Activated T-helper 1 cell treated with anti-CD3 and anti-CD28 coated beads, Interleukin-12 subunit alpha, Interleukin-12 subunit beta, Interleukin-2, Interleukin-4 antibody, amounts not matched to agents 30 ng/mL and 10 ng/mL and 1 ng/mL, durations not matched to agents 14 hours and 24 hours and 36 hours (primary cell): ENCODE measurements around the gene COG2. TPM values are rescaled to one million over a fixed set of nuclear protein-coding genes. Genes with fewer than 3 reads are reported as not detected.
"Not testable (repeated sequence)": the region's sequence is repeated elsewhere in the genome, so short reads cannot be mapped to it uniquely, and the experiment has no call there.

Experiments used
- DNase-seq: peaks from one replicate; pipeline ENCODE4 v3.0.0; 2021; ENCODE audit warnings: low spot score
- H3K27ac Mint-ChIP-seq: one replicate; pipeline ENCODE4 v1.8.0; 2021; ENCODE audit warnings: mild to moderate bottlenecking, mixed read lengths
- H3K27me3 Mint-ChIP-seq: one replicate; pipeline ENCODE4 v1.8.0; 2022; ENCODE audit warnings: mild to moderate bottlenecking, moderate library complexity, mixed read lengths; ENCODE audit not compliant: insufficient read depth
- H3K36me3 Mint-ChIP-seq: one replicate; pipeline ENCODE4 v1.8.0; 2021; ENCODE audit warnings: low read depth, mixed read lengths
- H3K4me1 Mint-ChIP-seq: one replicate; pipeline ENCODE4 v1.8.0; 2021; ENCODE audit warnings: low read depth, mixed read lengths
- H3K4me3 Mint-ChIP-seq: one replicate; pipeline ENCODE4 v1.8.0; 2021; ENCODE audit warnings: mild to moderate bottlenecking, moderate library complexity, mixed read lengths
- H3K9me3 Mint-ChIP-seq: one replicate; pipeline ENCODE4 v1.8.0; 2021; ENCODE audit warnings: mixed read lengths
- intact Hi-C: fragments of 100-400 bp; cut with micrococcal nuclease; formaldehyde crosslinking; loops from one replicate; pipeline ENCODE4 v1.15.1; 2024
- total RNA-seq: library from RNA; stranded (reverse); gene quantifications from 2 replicates; pipeline ENCODE4 v1.2.3, GENCODE V29; 2022

Gene COG2
- total RNA-seq, 1 donor from 2014 or later: 46.4 TPM

DNA sequence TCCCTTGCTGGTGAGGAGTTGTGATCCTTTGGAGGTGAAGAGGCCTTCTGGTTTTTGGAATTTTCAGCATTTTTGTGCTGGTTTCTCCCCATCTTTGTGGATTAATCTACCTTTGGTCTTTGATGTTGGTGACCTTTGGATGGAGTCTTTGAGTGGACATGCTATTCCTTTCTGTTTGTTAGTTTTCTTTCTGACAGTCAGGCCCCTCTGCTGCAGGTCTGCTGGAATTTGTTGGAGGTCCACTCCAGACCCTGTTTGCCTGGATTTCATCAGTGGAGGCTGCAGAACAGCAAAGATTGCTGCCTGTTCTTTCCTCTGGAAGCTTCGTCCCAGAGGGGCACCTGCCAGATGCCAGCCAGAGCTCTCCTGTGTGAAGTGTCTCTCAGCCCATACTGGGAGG is 15.8 kb downstream of the COG2 start:
- DNase-seq, H3K4me3 Mint-ChIP-seq, H3K27me3 Mint-ChIP-seq, H3K27ac Mint-ChIP-seq, H3K4me1 Mint-ChIP-seq, H3K9me3 Mint-ChIP-seq, intact Hi-C loops: not testable (repeated sequence)
- peaks cover 11% of the 10 kb centered on the region for H3K36me3 Mint-ChIP-seq

DNA sequence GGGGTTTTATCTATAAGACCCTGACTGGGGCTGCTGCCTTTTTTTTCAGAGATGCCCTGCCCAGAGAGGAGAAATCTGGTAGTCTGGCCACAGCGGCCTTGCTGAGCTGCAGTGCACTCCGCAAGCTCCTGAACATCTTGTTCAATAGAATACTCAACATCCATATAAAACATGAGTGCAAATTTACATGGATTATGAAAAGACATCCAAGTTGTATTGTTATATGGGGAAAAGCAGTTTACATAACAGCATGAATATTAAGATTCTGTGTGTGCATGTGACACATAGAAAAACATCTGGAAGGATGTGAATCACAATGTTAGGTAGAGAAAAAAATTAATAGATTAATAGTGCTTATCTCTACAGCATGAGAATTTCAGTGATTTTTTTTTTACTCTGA is 16.4 kb downstream of the COG2 start:
- Mint-ChIP-seq H3K4me3 (no peak overlapping the region), H3K9me3 (no peaks in the 10 kb centered on the region), H3K27ac (no peak overlapping the region), H3K4me1 (peaks cover 6% of the 10 kb centered on the region), H3K36me3 (peaks cover 13% of the 10 kb centered on the region), H3K27me3 (no peaks in the 10 kb centered on the region)
- intact Hi-C loops: no loop called here
- no peak for DNase-seq

GRCh38 chr1:230661976-230662375 is 19.7 kb downstream of the COG2 start:
- H3K27me3 Mint-ChIP-seq: no peaks in the 10 kb centered on the region
- peaks cover 27% of the 10 kb centered on the region for H3K36me3 Mint-ChIP-seq
- intact Hi-C loops: no loop called here
- H3K4me1 Mint-ChIP-seq: peaks cover 6% of the 10 kb centered on the region
- no peak overlapping the region for H3K27ac Mint-ChIP-seq
- H3K9me3 Mint-ChIP-seq: no peaks in the 10 kb centered on the region
- H3K4me3 Mint-ChIP-seq: no peak overlapping the region
- no peak for DNase-seq

DNA sequence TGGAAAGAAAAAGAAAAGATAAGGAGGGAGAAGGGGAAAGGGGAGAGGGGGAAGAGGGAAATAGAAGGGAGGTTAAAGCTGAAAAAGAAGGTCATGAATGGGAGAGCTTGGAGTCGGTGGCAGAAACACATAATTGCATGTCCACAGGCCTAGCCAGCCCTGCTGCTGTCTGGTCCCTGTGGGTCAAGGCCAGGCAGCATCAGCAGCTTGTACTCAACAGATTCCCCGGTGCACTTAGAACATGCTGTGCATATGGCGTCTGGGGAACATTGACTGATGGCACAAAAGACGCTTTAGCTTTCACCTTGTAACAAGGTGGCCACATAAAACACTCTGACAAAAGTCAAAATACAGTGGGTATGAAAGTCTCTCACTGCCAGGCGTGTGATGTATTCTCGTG is 25.9 kb downstream of the COG2 start:
- no peak overlapping the region for H3K27ac Mint-ChIP-seq
- H3K27me3 Mint-ChIP-seq: no peaks in the 10 kb centered on the region
- no peak overlapping the region for H3K4me3 Mint-ChIP-seq
- H3K9me3 Mint-ChIP-seq: no peaks in the 10 kb centered on the region
- H3K36me3 Mint-ChIP-seq: peaks cover 37% of the 10 kb centered on the region
- no peak for DNase-seq
- intact Hi-C loops: no loop called here
- no peaks in the 10 kb centered on the region for H3K4me1 Mint-ChIP-seq

DNA sequence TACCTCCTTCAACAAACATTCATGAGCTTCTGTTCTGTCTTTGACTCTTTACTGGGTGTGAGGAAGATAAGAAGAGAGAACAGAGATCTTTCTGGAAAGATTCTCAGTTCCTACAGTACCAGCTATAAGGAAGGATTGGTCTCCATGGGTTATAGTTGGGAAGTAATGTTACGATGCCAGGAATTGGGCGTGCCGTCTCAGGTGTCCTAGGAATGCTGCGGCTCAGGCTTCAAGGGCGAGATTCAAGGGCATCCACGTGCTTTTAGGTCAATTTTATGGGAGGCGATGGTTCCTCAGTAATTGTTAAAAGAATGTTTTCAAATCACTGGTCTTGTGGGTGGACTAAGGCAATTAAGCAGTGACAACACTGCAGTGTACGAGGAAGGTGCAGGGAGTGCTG is 27.3 kb downstream of the COG2 start:
- Mint-ChIP-seq H3K36me3 (peaks cover 40% of the 10 kb centered on the region), H3K27ac (no peak overlapping the region), H3K4me1 (no peaks in the 10 kb centered on the region), H3K27me3 (no peaks in the 10 kb centered on the region), H3K9me3 (no peaks in the 10 kb centered on the region), H3K4me3 (no peak overlapping the region)
- no peak for DNase-seq
- intact Hi-C loops: no loop called here

- DNase-seq: no peak
- Mint-ChIP-seq H3K27ac (no peak overlapping the region), H3K36me3 (peaks cover 48% of the 10 kb centered on the region), H3K4me3 (no peak overlapping the region), H3K9me3 (peaks cover 5% of the 10 kb centered on the region), H3K4me1 (no peaks in the 10 kb centered on the region), H3K27me3 (no peaks in the 10 kb centered on the region)
- intact Hi-C loops: no loop called here
These were observed 32.3 kb downstream of the COG2 start for GRCh38 chr1:230674581-230674980.

DNA sequence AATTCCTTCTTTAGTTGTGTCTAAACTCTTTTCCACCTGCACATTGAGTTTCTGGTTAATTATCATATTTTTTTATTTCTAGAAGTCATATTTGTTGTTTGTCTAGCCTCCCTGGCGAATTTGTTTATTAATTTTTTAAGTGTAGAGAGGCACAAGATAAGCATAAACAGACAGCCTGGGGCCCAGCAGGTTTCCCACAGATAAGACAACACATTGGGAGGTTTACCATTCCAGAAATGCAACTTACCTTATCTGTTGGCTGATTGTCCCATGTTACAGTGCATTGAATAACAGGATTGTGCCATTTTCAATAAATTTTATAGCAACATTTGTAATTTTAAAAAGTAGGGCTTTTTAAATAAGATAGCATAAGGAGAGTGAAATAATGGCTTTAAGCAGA is 34.9 kb downstream of the COG2 start:
- Mint-ChIP-seq H3K27ac (no peak overlapping the region), H3K9me3 (peaks cover 5% of the 10 kb centered on the region), H3K36me3 (peaks cover 45% of the 10 kb centered on the region)

DNA sequence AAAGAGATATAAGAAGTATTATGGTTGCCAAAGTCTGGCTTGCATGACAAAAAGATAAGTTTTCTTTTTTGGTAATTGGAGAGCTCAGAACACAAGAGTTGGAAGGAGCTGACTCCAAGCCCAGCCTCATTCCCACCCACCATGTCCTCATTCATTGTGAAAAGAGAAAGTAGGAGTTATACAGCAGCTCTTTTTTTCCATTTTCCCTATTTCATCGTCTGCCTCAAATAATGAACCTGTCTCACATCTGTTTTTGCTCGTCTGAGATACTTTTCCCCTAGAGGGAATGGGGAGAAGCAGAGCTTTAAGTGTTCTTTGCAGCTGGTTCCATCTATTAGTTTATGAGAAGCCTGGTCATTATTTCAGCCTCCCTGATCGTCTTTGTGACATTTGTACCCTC is 36.9 kb downstream of the COG2 start:
- intact Hi-C loops: no loop called here
- Mint-ChIP-seq H3K4me3 (no peak overlapping the region), H3K36me3 (peaks cover 36% of the 10 kb centered on the region), H3K27me3 (no peaks in the 10 kb centered on the region), H3K4me1 (no peaks in the 10 kb centered on the region), H3K27ac (no peak overlapping the region), H3K9me3 (peaks cover 5% of the 10 kb centered on the region)
- DNase-seq: no peak

More for the DNA sequence above, 34.9 kb downstream of the COG2 start:
- DNase-seq: no peak
- Mint-ChIP-seq H3K4me3 (no peak overlapping the region), H3K4me1 (no peaks in the 10 kb centered on the region), H3K27me3 (no peaks in the 10 kb centered on the region)
- intact Hi-C loops: no loop called here

- Mint-ChIP-seq H3K9me3 (peaks cover 5% of the 10 kb centered on the region), H3K27ac (no peak overlapping the region), H3K4me3 (no peak overlapping the region), H3K36me3 (peaks cover 37% of the 10 kb centered on the region), H3K4me1 (no peaks in the 10 kb centered on the region), H3K27me3 (no peaks in the 10 kb centered on the region)
- intact Hi-C loops: no loop called here
- no peak for DNase-seq
These were observed 37.5 kb downstream of the COG2 start for GRCh38 chr1:230679825-230680224.

DNA sequence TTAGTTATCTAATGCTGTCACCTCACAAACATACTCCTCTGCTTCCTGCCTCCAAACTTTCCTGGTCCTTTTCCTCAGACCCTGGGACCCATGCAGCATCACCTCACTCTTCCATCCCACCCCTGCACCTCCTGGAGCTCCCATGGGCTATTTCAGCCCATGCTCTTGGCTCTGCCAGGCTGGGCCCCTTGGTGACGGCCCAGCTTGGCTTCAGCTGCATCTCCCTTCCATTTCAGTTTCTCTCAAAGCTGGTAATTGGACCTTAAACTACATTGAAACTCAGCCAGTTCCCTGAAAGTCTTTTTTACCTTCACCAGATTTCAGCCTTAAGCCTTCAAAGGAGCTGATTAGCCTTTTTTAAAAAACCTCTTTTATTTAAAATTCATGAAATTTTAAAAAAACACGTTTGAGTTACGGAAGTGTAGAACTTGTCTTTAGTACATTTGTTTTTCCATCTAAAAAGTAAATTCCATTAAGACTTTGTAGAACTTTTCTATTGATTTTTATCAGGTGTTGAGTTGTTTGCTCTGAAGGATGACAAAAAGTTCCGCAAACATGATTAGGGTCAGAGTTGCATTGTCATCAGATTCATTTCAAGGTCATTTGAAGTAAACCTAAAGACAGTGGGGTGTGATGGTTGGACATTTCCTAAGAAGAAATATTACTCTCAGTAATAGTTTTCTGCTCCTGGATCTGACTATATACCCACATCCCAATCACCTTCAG is 38.2 kb downstream of the COG2 start:
- H3K27ac Mint-ChIP-seq: no peak overlapping the region
- no peak overlapping the region for H3K4me3 Mint-ChIP-seq
- no peaks in the 10 kb centered on the region for H3K27me3 Mint-ChIP-seq
- intact Hi-C loops: no loop called here
- H3K36me3 Mint-ChIP-seq: peaks cover 39% of the 10 kb centered on the region
- no peaks in the 10 kb centered on the region for H3K4me1 Mint-ChIP-seq
- peaks cover 5% of the 10 kb centered on the region for H3K9me3 Mint-ChIP-seq
- no peak for DNase-seq

- no peaks in the 10 kb centered on the region for H3K27me3 Mint-ChIP-seq
- DNase-seq: no peak
- peaks cover 33% of the 10 kb centered on the region for H3K36me3 Mint-ChIP-seq
- H3K4me1 Mint-ChIP-seq: no peaks in the 10 kb centered on the region
- no peaks in the 10 kb centered on the region for H3K9me3 Mint-ChIP-seq
- H3K27ac Mint-ChIP-seq: no peak overlapping the region
- H3K4me3 Mint-ChIP-seq: no peak overlapping the region
- intact Hi-C loops: no loop called here
These were observed 39.3 kb downstream of the COG2 start for GRCh38 chr1:230681599-230681998.

DNA sequence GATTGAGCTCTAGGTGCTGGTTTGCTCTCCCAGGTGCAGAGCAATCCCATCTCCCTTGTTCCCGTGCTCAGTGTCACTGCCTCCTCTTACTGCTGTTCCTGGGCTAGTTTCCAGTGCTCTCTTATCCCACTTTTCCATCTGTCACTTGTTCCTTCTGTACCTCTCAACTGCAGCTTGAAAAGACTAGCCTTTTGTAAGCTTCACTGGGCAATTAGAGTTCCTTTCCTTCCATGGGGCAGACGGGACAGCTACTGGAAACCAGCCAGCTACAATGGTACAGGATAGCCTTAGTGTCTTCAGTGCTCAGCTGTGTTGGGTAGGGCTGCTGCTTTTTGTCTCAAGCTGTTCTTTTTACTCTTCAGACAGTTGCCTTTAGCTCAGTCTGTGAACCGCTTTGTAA is 40.0 kb downstream of the COG2 start:
- Mint-ChIP-seq H3K27me3 (no peaks in the 10 kb centered on the region), H3K27ac (no peak overlapping the region)
- DNase-seq: no peak

GRCh38 chr1:230682882-230683610 is 40.8 kb downstream of the COG2 start:
- intact Hi-C loops: no loop called here
- H3K4me3 Mint-ChIP-seq: no peak overlapping the region
- H3K27ac Mint-ChIP-seq: no peak overlapping the region
- peaks cover 36% of the 10 kb centered on the region for H3K36me3 Mint-ChIP-seq
- no peaks in the 10 kb centered on the region for H3K9me3 Mint-ChIP-seq
- DNase-seq: no peak
- H3K27me3 Mint-ChIP-seq: no peaks in the 10 kb centered on the region
- H3K4me1 Mint-ChIP-seq: no peaks in the 10 kb centered on the region

More for the DNA sequence above, 40.0 kb downstream of the COG2 start:
- intact Hi-C loops: no loop called here
- Mint-ChIP-seq H3K9me3 (no peaks in the 10 kb centered on the region), H3K4me3 (no peak overlapping the region), H3K36me3 (peaks cover 35% of the 10 kb centered on the region), H3K4me1 (no peaks in the 10 kb centered on the region)
